Aorta (tissue), 5 donors: ENCODE data around the gene SUCO. TPM values are rescaled to one million over a fixed set of nuclear protein-coding genes. Genes with fewer than 3 reads are reported as not detected.

ENCODE experiments used
- ATAC-seq: fragments of 200-7000 bp; cut with Tn5 transposase; one replicate; pipeline ENCODE4 v1.9.1; 2022; ENCODE audit warnings: moderate library complexity; ENCODE audit not compliant: low FRiP score
- DNase-seq, 2 donors: peaks; one replicate each; pipeline ENCODE4 v3.0.0-alpha.2; 2020
- H3K27ac ChIP-seq, 2 donors: one replicate each; pipeline ENCODE4 v1.5.1; 2013; ENCODE audit warnings: low read length in 2 of 2, mild to moderate bottlenecking in 2 of 2, moderate library complexity in 2 of 2, control low read depth in 1 of 2, inconsistent platforms in 1 of 2, low read depth in 1 of 2
- H3K27me3 ChIP-seq, 2 donors: one replicate each; pipeline ENCODE4 v1.6.1; 2013; ENCODE audit warnings: control low read depth in 1 of 2, low read length in 1 of 2, mild to moderate bottlenecking in 1 of 2, moderate library complexity in 1 of 2; ENCODE audit not compliant: insufficient read depth in 2 of 2, control insufficient read depth in 1 of 2
- H3K36me3 ChIP-seq, 2 donors: one replicate each; pipeline ENCODE4 v1.6.1; 2013; ENCODE audit warnings: control low read depth in 1 of 2, low read length in 1 of 2, mild to moderate bottlenecking in 1 of 2; ENCODE audit not compliant: insufficient read depth in 2 of 2, control insufficient read depth in 1 of 2
- H3K4me1 ChIP-seq, 2 donors: one replicate each; pipeline ENCODE4 v1.6.1; 2013; ENCODE audit warnings: low read length in 2 of 2, control low read depth in 1 of 2, mild to moderate bottlenecking in 1 of 2, moderate library complexity in 1 of 2; ENCODE audit not compliant: insufficient read depth in 2 of 2, control insufficient read depth in 1 of 2
- H3K4me3 ChIP-seq, 2 donors: one replicate each; pipeline ENCODE4 v1.5.1; 2013; ENCODE audit warnings: low read length in 2 of 2, control low read depth in 1 of 2, mild to moderate bottlenecking in 1 of 2
- H3K9me3 ChIP-seq: one replicate; pipeline ENCODE4 v1.6.1; 2013; ENCODE audit warnings: mild to moderate bottlenecking, low read length; ENCODE audit not compliant: control insufficient read depth
- WGBS, 2 donors: extraction: QIAGEN DNeasy Blood & Tissue Kit; methylation state at CpG; one replicate each; pipeline ENCODE4 v1.1.7; 2013; 5-methylcytosine and 5-hydroxymethylcytosine counted together
- intact Hi-C, 2 donors: fragments of 100-400 bp; cut with DNase I; formaldehyde crosslinking; loops; one replicate each; pipeline versions ENCODE4 v1.14.2 to v1.15.0; 2022
- polyA plus RNA-seq, 2 donors: library from polyadenylated mRNA; stranded (reverse); fragments of 200-250 nt; gene quantifications; one replicate each; pipeline ENCODE4 v1.2.3, GENCODE V29; 2013
- total RNA-seq, 2 donors: library from RNA; stranded (reverse); fragmentation: NEBNext Ultra II Directional; extraction: Animal tissue kit (Norgen Biotek cat#: 25700); gene quantifications; one replicate each; pipeline ENCODE4 v1.2.1, GENCODE V29; 2021
- donor health status: healthy with polysubstance abuse.
- donor health status: Bipolar disorder and iron deficiency.
- donor health status: DM: no; HTN: no; CAD: no.
- donor health status: DM: no; HTN: no; CAD: no.
- donor health status: DM: yes; HTN: yes; CAD: no.

SUCO gene
- total and polyA plus RNA-seq, 4 donors = 7.4 to 37.7 (median 22.9) TPM

DNA sequence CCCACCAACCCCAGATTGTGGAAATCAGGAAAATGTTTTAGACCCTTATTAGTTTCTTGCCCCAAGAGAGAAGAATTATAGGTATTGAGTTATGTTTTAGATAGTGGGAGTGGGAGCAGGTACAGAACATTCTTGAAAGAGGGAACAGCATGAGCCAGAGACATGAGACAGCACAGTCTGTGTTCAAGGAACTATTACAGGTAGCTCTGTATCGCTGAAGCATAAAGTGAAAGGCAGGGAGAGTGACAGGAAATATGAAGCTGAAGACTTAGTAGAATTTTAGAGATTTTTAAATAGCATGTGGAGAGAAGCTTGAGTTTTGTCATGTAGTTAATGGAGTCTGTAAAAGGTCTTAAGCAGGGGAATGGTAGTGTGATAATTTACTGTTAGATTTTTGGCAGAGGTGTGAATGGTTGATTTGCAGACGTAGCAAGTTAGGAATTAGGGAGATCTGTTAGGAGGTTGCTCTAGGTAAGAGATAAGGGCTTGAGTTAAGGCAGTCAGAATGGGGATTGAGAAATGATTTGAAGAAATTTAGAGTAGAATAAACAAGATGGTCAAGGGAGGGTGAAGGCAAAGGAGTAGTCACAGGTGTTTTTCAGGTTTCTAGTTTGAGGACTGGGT is 11.6 kb downstream of the SUCO start:
- ATAC-seq (no peak), DNase-seq (no peak)
- Histone ChIP-seq H3K27ac (no peak overlapping the region), H3K36me3 (no peaks in the 10 kb centered on the region), H3K9me3 (no peaks in the 10 kb centered on the region), H3K27me3 (no peaks in the 10 kb centered on the region), H3K4me3 (no peak overlapping the region), H3K4me1 (peaks cover 0 to 3% of the 10 kb centered on the region in 2 donors)
- WGBS, 2 donors = 58 to 68% methylated on average over 2 of the region's 2 CpGs
- intact Hi-C loops = no loop called here

DNA sequence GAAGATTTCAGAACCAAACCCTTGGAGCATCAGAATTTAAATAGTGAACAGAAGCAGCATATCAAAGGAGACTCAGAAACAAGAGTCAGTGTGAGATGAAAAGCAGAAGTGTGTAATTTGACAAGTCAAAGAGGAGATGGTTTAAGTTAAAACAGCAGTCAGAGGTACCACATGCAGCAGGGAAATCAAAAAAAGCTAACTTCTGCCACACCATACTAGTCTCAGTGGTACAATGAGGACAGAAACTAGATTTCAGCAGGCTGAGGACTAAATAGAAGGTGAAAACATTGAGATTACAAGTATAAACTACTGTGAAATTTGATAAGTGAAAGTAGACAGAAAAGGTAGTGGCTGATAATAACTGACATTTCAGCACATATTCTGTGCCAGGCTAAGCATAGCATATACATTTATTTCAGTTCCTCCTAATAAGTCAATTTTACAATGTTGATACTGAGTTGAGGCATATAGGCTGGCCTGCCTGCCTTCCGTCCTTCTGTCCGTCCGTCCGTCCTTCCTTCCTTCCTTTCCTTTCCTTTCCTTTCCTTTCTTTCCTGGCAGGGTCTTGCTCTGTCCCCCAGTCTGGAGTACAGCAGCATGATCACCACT is 12.6 kb downstream of the SUCO start:
- Histone ChIP-seq H3K4me1 (peaks cover 0 to 3% of the 10 kb centered on the region in 2 donors), H3K4me3 (no peak overlapping the region), H3K9me3 (no peaks in the 10 kb centered on the region), H3K36me3 (no peaks in the 10 kb centered on the region), H3K27ac (no peak overlapping the region), H3K27me3 (no peaks in the 10 kb centered on the region)
- 97 to 98% methylated on average over 4 of the region's 4 CpGs for WGBS, 2 donors
- ATAC-seq (no peak), DNase-seq (no peak)
- intact Hi-C loops = no loop called here

DNA sequence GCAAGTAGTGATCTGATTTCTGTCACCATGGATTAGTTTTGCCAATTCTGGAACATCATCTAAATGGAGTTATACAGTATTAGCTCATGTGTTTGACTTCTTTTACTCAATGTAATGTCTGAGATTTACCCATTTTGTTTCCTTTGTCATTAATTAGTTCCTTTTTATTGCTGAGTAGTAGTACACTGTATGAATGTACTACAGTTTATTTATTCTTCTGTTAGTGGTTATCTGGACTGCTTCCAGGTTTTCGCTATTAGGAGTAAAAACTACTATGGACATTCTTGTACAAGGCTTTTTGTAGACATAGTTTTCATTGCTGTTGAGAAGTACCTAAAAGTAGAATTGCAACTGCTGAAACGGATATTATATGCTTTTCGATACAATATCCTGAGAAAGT is 14.1 kb downstream of the SUCO start:
- no peak for ATAC-seq
- DNase-seq = no peak
- no peak overlapping the region for H3K27ac ChIP-seq
- H3K9me3 ChIP-seq = no peaks in the 10 kb centered on the region
- intact Hi-C loops = no loop called here
- no peaks in the 10 kb centered on the region for H3K36me3 ChIP-seq
- H3K4me1 ChIP-seq = peaks cover 0 to 3% of the 10 kb centered on the region in 2 donors
- 16 to 24% methylated on average over 3 of the region's 3 CpGs for WGBS, 2 donors
- no peak overlapping the region for H3K4me3 ChIP-seq
- no peaks in the 10 kb centered on the region for H3K27me3 ChIP-seq

DNA sequence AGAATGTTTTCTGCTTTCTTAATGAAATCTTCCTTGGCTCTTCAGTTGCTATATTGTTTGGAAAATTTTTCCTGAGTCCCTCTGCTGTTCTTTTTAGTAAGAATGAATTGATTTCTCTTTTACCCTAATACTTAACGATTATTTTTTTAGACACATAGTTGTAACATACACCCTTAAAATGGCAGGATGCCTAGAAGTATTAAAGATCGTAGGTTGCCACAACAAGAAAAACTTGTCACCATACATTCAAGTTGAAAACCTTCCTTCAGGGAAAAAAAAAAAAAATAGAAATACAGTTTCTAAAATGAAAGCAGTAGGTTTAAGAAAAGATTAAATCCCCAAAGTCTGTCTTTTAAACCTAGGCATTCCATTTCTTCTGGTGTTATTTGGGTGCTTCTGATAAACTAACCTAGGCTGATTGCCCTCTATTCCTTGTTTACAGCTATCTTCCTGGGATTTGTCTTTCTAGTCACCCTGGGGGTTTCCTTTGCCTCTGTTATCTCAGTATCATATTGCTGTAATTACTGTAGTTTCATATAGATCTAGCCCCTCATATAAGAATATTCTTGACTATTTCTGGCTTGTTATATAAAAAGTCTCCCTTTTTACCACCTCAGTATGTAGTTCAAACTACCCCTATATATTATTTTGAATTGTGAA is 16.8 kb downstream of the SUCO start:
- intact Hi-C loops = no loop called here
- no peaks in the 10 kb centered on the region for H3K4me1 ChIP-seq

DNA sequence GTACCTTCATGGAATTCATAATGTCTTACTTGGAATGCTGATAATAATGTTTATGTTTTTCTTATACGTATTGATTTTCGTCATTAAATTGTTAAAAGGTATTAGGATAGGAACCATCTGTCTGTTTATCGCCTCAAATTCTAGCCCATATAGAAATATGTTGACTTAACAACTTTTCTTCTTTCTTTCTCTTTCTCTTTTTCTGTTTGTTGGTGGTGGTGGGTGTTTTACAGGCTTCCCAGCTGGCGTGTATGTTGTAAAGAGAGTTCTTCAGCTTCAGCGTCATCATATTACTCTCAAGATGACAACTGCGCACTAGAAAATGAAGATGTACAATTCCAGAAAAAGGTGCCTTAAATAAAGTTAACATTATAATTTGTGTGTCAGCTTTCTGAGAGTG is 18.3 kb downstream of the SUCO start:
- H3K4me3 ChIP-seq = no peak overlapping the region
- WGBS, 2 donors = 94 to 95% methylated on average over 6 of the region's 6 CpGs
- H3K9me3 ChIP-seq = no peaks in the 10 kb centered on the region
- no peaks in the 10 kb centered on the region for H3K27me3 ChIP-seq
- H3K36me3 ChIP-seq = no peaks in the 10 kb centered on the region
- no peak overlapping the region for H3K27ac ChIP-seq
- ATAC-seq (no peak), DNase-seq (no peak)
- intact Hi-C loops = no loop called here
- no peaks in the 10 kb centered on the region for H3K4me1 ChIP-seq

More for the DNA sequence above, 16.8 kb downstream of the SUCO start:
- DNase-seq (no peak), ATAC-seq (no peak)
- Histone ChIP-seq H3K27me3 (no peaks in the 10 kb centered on the region), H3K27ac (no peak overlapping the region), H3K4me3 (no peak overlapping the region), H3K36me3 (no peaks in the 10 kb centered on the region), H3K9me3 (no peaks in the 10 kb centered on the region)
- 56 to 61% methylated on average over 2 of the region's 2 CpGs for WGBS, 2 donors

DNA sequence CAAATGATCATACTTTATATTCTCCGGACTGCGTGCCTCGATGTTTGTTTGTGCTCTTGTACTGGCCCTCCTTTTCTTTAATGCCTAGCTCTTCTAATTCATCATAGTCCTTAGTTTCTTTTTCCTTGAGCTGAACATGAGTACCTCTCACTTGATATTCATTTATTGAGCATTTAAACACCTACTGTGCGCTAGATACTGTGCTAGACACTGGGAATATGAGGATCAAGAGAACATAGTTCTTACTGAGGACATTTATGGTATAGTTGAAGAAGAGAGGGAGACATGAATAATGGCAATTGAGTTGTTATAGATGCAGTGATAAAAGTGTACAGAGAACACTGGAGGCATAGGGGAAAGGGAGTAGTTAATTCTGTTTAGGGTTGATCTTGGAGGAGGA is 22.0 kb downstream of the SUCO start:
- ATAC-seq (no peak), DNase-seq (no peak)
- H3K9me3 ChIP-seq = no peaks in the 10 kb centered on the region
- H3K4me3 ChIP-seq = no peak overlapping the region
- no peaks in the 10 kb centered on the region for H3K36me3 ChIP-seq
- no peak overlapping the region for H3K27ac ChIP-seq
- intact Hi-C loops = no loop called here
- no peaks in the 10 kb centered on the region for H3K27me3 ChIP-seq
- 97 to 98% methylated on average over 4 of the region's 4 CpGs for WGBS, 2 donors
- no peaks in the 10 kb centered on the region for H3K4me1 ChIP-seq

DNA sequence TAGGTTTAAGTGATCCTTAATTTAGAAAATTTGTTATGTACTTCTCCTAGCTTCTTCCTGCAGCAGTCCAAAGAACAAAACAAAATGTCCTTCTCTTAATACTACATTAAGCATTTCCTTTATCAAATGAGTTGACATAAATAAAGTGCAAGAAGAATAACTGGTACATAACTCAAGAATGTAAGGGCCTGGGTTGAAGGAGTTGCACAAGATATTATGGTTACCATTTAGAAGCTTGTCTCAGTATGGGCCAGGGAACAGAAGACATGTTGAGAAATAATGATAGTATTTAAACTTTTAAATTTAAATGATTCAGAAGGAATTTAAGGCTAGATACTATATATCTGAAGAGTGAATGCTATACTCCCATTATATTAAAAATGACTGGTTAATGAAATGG is 23.5 kb downstream of the SUCO start:
- ATAC-seq (no peak), DNase-seq (no peak)
- Histone ChIP-seq H3K27ac (no peak overlapping the region), H3K27me3 (no peaks in the 10 kb centered on the region), H3K4me3 (no peak overlapping the region), H3K36me3 (peaks cover 0 to 4% of the 10 kb centered on the region in 2 donors), H3K9me3 (no peaks in the 10 kb centered on the region), H3K4me1 (no peaks in the 10 kb centered on the region)
- intact Hi-C loops = no loop called here

DNA sequence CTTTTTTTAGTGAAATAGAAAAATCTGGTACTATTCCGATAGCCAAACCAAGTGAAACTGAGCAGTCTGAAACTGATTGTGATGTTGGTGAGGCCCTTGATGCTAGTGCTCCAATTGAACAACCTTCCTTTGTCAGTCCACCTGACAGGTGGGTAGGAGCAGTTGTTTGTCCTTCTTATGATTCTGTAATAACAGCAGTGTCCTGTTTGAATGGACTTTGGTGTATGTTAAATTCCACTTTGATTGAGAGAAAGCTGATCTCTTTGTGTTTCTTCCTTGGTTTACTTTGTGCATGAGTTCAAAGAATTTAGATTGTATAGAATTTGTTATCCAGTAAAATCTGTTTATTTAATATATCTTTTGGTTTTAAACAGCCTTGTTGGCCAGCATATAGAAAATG is 24.3 kb downstream of the SUCO start:
- peaks cover 0 to 4% of the 10 kb centered on the region in 2 donors for H3K36me3 ChIP-seq

More for the DNA sequence above, 24.3 kb downstream of the SUCO start:
- H3K4me3 ChIP-seq = no peak overlapping the region
- DNase-seq (no peak), ATAC-seq (no peak)
- intact Hi-C loops = no loop called here
- no peaks in the 10 kb centered on the region for H3K9me3 ChIP-seq
- WGBS, 2 donors = 96 to 99% methylated on average over 1 of the region's 1 CpG
- no peaks in the 10 kb centered on the region for H3K4me1 ChIP-seq
- no peaks in the 10 kb centered on the region for H3K27me3 ChIP-seq
- H3K27ac ChIP-seq = no peak overlapping the region
